Posterior vena cava (tissue), 2 donors: ENCODE data around the gene SLC30A10. TPM values are rescaled to one million over a fixed set of nuclear protein-coding genes. Genes with fewer than 3 reads are reported as not detected.
"Not testable (repeated sequence)": the region's sequence is repeated elsewhere in the genome, so short reads cannot be mapped to it uniquely, and the experiment has no call there.

Experiments used
- DNase-seq: peaks from one replicate; pipeline ENCODE4 v3.0.0-alpha.2; 2020; ENCODE audit warnings: low spot score
- intact Hi-C, 2 donors: fragments of 100-400 bp; cut with DNase I; formaldehyde crosslinking; loops; one replicate each; pipeline versions ENCODE4 v1.14.1 to v1.14.2; 2022 to 2023
- total RNA-seq, 2 donors: library from RNA; stranded (reverse); fragmentation: NEBNext Ultra II Directional; extraction: Animal tissue kit (Norgen Biotek cat#: 25700); gene quantifications; one replicate each; pipeline ENCODE4 v1.2.1, GENCODE V29; 2021
- donor health status: DM: yes; HTN: yes; CAD: no.
- donor health status: DM: yes; HTN: yes; CAD: no.

SLC30A10 gene
- total RNA-seq, 2 donors from 2014 or later = not detected

DNA sequence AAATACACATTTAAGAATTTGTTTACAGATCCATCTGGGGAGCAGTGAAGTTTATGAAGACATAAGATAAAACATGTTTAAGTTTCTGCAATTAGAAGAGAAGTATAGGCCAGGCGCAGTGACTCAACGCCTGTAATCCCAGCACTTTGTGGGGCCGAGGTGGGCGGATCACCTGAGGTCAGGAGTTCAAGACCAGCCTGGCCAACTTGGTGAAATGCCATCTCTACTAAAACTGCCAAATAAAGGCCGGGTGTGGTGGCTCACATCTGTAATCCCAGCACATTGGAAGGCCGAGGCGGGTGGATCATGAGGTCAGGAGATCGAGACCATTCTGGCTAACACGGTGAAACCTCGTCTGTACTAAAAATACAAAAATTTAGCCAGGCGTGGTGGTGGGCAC is 5.4 kb upstream of the SLC30A10 start:
- intact Hi-C loops, DNase-seq: not testable (repeated sequence)

- DNase-seq = no peak
- intact Hi-C loops = no loop called here
These were observed 2.7 kb upstream of the SLC30A10 start for GRCh38 chr1:219931033-219931432.

DNA sequence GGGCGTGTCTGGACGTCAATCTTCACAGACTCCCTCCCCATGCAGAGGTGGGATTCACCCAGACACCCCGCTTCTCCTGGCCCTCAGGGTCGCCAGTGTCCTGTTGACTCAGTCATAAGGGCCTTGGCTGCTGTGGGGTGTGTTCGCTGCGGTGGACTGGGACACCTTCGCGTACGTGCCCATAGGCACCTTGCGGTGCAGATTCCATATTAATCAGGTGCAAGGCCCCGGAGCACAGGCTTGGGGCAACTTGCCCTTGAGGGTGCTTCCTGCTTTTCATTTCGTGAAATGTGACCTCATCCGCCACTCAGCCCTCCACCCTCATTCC is 398 bp upstream of the SLC30A10 start:
- DNase-seq = no peak
- intact Hi-C loops = no loop called here

DNA sequence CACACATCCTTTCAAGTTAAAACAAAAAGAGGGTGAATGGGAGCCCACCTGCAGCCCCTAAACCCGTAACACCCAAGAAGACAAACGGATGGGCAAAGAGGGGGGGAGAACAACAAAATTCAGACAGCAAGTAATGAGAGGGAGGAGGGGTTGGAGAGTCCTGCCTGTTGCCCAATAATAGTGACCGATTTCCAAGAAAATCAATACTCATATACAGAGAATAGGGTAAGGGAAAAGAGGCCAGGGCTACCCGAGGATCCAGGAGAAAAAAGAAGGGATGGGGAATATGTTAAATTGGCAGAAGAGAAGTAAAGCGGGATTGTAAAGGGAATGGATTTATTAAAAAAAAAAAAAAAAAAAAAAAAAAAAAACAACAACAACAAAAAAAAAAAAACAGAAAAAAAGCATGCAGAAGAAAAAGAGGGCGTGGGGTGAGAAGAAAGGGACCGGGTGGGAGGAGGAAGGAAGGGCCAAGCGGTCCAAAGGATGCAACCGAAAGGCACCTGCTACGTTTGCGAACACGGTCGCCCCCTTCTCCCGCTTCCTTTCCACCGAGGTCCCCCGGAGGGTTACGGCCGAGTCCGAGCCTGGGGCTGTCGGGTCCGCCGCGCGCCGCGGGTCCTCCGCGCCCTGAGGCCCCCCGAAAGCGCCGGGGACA is 930 bp downstream of the SLC30A10 start:
- intact Hi-C loops = no loop called here
- no peak for DNase-seq

- intact Hi-C loops = no loop called here
- DNase-seq = no peak
These were observed 1.9 kb downstream of the SLC30A10 start for GRCh38 chr1:219926363-219926998.

GRCh38 chr1:219924342-219924741 is 4.0 kb downstream of the SLC30A10 start:
- intact Hi-C loops = no loop called here
- no peak for DNase-seq

- intact Hi-C loops = no loop called here
- DNase-seq = no peak
These were observed 10.4 kb downstream of the SLC30A10 start for GRCh38 chr1:219917851-219918466.

GRCh38 chr1:219917281-219917680 is 11.1 kb downstream of the SLC30A10 start:
- DNase-seq = no peak
- intact Hi-C loops = no loop called here

DNA sequence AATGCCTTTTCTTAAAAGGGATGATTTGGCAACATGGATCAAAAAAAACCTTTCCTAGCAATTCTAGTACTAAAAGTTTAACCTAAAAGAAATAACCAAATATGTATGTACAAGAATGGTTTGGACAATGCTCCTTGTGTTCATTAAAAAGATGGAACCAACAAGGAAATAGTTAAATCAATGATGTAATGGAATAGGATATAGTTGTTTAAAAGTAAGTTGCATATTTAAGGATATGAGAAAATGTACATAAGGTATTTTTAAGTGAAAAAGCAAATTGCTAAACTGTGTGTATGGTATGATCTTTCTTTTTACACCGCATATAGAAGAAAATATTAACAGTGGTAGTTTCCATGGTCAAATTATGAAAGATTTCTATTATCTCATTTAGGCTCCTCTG is 12.1 kb downstream of the SLC30A10 start:
- no peak for DNase-seq
- intact Hi-C loops = no loop called here

- DNase-seq = no peak
- intact Hi-C loops = no loop called here
These were observed 15.2 kb downstream of the SLC30A10 start for GRCh38 chr1:219913005-219913770.

GRCh38 chr1:219910716-219911115 is 17.6 kb downstream of the SLC30A10 start:
- no peak for DNase-seq
- intact Hi-C loops = no loop called here

- intact Hi-C loops = no loop called here
These were observed 18.9 kb downstream of the SLC30A10 start for GRCh38 chr1:219909476-219909875.

GRCh38 chr1:219908170-219908569 is 20.2 kb downstream of the SLC30A10 start:
- no peak for DNase-seq
- intact Hi-C loops = no loop called here

More at GRCh38 chr1:219909476-219909875, 18.9 kb downstream of the SLC30A10 start:
- no peak for DNase-seq

GRCh38 chr1:219907772-219908070 is 20.6 kb downstream of the SLC30A10 start:
- DNase-seq = no peak
- intact Hi-C loops = no loop called here

DNA sequence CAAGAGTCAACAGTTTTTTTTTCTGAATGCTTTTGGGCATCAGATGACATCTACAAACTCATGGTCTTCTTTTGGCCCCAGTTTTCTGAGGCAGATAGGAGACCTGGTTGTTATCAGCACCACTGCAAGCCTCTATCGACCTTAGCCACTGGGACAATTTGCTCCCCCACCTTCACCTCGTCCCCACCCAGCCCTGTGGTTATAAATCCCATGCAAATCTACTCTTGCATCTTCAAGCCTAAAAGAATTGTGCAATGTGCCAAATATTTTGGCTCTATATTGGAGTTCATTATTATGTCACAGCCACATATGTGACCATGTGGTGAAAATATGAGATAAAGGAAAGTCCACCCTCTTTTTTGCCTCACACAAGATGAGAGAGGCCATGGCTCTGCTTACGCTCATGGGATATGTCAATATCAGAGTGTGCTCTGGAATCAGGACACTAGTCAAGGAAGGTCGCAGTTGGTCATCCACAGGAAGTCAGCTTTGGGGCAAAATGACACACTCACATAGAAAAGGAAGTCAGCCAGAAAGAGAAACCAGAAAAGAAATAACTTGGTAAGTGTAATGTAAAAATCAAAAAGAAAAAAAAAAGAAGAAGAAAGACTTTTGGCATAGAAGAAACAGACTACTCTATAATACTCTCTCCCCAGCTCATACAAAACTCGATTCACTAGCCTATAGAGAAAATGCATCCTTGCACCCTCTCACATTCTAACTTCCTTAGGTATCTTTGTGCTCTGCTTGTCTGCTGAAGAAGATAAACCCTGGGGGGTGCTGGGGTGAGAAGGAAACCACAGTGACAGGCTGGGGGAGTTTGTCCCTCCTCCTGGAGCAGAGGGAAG is 21.2 kb downstream of the SLC30A10 start:
- intact Hi-C loops = no loop called here
- DNase-seq = no peak

DNA sequence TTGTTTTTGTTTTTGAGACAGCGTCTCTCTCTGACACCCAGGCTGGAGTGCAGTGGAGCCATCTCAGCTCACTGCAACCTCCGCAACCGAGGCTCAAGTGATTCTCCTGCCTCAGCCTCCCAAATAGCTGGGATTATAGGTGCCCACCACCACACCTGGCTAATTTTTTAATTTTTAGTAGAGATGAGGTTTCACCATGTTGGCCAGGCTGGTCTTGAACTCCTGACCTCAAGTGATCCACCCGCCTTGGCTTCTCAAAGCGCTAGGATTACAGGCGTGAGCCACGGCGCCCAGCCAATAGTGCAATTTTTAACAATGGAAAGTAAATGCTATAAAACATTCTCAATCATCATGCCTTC is 21.8 kb downstream of the SLC30A10 start:
- DNase-seq, intact Hi-C loops: not testable (repeated sequence)

DNA sequence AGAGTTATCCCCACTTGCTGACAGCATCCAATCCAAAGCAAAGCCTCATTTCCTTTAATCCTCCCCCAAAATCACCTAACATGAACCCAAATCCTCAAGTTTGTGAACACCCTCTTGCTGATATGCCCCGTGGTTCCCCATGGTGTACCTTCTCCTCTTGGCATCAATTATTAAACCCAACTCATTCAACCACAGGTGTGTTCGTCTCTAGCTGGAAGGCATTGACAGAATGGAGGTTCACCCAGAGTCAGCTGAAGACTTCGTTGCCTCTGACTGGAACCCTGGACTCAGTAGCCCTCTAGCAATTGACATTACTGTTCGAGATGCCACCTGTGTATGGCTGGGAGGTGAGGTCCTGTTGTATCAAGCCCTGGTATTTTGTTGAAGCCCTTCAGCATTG is 22.8 kb downstream of the SLC30A10 start:
- intact Hi-C loops = no loop called here
- no peak for DNase-seq

DNA sequence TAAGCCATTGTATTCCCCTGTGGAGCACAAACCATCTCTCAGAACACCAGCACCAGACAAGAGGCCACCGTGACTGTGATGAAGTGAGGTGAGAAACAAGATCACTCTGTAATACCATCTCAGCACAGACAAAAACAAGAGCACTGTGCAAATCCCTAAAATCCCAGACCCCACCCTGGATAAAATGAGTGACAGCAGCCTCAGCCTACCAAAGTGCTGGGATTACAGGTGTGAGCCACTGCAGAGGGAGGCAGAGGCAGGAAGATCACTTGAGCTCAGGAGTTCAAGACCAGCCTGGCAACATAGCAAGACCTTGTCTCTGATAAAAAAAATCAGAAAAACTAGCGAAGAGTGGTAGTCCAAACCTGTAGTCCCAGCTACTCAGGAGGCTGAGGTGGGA is 23.4 kb downstream of the SLC30A10 start:
- intact Hi-C loops = no loop called here
- DNase-seq = no peak

DNA sequence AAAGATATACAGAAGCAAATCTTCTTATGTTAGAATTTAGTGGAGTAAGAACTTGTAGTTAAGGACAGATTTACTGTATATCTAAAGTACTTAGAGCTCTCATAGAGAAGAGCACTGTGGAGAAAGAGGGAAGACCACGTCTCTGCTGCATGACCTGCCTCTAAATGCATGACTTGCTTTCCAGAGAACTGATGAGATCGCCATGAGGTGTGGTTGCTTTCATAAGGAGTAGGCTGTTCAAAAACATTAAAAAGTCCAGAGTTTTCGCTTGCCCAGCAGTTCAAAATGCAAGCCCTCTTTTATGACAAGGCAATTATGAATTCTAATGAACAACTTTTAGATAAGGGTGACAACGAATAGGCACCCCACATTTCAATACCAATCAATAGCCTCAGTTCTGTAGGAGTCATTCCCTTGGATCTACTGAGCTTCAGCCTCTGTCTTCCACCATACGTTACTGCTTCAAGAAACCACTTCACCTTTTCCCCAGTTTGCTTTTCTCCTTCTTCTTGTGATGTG is 24.9 kb downstream of the SLC30A10 start:
- no peak for DNase-seq

More for the DNA sequence above, 24.9 kb downstream of the SLC30A10 start:
- intact Hi-C loops = no loop called here
